SK-N-DZ (cell line): ENCODE data around the gene ANKRD12.
"Not testable (repeated sequence)": the region's sequence is repeated elsewhere in the genome, so short reads cannot be mapped to it uniquely, and the experiment has no call there.

ENCODE experiments used
- DNase-seq: peaks from one replicate; pipeline ENCODE4 v3.0.0-alpha.2; 2015; ENCODE audit warnings: low spot score

ANKRD12 gene

DNA sequence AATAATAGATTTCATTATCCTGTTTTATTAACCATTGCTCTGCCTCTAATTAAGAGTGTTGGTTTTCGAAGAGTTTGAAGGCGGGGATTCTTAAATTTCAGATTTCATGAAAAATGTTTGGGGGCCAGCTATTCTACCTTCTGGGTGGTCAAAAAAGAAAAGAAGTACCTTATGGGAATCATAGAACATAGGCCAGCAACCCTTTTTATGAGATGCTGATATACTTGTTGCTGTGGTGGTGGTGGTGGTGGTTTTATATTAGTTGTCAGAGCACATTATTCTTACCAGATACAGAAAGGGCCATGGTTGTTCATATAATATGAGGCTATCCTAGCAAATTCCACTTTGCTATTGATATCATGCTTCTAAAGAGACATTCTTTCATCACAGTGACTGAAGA, 4.4 kb downstream of the ANKRD12 start:
- DNase-seq = no peak

DNA sequence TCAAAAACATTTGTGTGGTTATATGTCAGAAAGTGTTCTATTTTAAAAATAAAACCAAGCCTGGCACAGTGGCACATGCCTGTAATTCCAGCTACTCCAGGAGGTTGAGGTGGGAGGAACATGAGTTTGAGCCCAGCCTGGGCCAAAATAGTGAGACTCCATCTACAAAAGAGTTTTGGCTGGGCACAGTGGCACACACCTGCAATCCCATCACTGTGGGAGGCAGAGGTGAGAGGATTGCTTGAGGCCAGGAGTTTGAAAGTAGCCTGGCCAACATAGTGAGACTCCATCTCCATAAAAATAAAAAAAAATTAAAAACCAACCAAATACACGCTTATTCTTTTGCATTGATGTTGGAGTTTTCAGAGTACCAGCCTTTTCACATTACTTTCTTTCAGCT, 9.6 kb downstream of the ANKRD12 start:
- DNase-seq = no peak

DNA sequence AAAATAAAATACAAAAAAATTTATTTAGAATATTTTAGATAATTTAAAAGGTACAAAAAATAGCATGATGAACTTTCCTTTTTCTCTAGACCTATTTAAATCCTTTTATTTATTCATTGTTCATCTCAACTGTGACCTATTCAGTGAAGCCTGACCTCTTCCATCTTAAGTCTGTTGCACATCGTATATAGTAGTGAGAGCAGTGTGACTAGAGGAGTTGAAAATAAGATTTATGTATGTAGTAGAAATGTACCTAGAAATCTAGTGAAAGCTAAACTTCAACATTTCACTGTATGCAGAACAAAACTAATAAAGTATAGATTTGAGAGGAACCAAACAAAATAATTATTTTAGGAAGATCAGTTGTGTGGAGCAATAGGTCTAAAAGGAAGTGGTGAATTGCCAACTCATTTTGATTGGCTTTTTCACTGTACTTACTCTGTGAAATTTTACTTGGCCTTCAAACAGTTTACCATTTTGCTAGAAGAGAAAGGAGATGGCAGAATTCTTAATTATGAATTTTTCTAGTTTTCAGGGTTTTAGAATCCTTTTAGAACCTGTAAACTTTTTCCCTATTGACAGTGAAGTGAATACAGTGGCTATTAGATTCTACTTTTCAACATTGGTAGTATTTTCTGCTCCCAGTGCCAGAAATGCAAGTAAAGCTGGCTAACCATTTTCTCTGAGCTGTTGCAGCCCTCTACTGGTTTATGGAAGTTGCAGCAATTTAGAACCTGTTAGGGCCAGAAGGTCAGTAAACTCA, 11.0 kb downstream of the ANKRD12 start:
- peak; percentile 59 for DNase-seq

DNA sequence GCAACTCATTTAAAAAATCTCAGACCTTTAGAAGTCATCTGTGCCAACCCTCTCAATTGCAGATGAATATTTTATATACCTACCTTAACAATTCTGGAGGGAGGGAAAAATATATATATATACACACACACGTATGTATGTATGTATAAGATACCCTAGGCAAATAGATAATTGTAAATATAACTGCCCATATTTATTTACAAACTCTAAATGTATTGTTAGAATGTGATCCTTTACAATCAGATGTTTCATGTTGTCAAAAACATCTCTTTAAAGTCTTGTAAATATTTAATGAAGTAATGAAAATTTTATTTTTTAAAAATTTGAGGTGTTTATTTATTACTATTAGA, 11.6 kb downstream of the ANKRD12 start:
- no peak for DNase-seq

DNA sequence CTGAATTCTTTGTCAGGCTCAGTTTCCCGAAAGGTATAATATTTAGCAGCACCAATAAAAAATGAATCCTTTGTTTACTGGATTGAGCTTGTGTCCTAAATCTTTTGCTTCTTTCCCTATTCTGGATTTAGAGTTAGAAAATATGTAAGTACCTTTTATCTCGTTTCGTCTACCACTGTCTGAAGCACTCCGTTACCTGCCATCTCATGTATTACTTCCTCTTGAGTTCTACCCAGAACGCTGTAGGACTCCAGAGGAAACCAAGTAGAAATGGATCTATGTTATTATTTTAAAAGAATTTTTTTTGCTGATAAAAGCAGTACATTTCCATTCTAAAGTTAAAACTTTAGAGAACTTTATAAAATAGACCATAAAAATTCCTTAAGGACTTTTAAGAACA, 13.5 kb downstream of the ANKRD12 start:
- no peak for DNase-seq

DNA sequence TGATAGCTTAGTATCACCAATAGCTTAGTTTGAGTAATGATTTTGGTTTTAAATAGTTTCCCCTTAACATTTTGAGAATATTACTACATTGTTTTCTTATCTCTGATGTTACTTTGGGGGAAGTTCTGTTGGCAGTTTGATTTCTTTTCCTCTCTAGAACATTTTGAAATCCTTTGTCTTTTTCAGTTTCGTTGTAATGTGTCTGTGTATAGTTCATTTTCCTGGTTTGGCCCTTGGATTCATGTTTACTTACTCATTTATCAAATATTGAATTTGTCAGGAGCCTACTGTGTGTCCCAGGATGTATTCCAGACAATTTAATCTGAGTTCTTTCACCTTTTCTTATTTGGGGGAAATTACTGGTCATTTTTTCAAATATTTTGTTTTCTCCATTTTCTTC, 16.7 kb downstream of the ANKRD12 start:
- DNase-seq = no peak

DNA sequence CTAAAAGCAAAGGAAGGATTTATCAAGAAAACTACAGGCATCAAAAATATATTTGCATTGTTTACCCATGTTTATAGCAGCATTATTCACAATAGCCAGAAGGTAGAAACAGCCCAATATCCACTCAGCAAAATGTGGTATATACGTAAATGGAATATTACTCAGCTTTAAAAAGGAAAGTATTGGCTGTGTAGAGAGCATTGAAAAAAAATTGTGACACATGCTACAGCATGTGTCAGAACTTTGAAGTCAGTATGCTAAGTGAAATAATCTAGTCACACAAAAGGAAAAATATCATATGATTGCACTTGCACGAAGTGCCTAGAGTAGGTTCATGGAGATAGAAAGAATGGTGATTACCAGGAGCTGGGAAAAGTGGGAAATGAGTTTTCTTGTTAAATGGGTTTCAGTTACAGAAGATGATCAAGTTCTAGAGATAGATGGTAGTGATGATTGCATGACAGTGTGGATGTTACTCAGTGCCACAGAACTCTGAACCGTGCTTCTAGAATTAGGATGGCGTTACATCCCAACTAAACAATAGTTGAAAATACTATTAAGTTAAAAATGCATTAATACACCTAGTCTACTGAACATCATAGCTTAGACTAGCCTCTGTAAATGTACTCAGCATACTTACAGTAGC, 20.1 kb downstream of the ANKRD12 start:
- no peak for DNase-seq

DNA sequence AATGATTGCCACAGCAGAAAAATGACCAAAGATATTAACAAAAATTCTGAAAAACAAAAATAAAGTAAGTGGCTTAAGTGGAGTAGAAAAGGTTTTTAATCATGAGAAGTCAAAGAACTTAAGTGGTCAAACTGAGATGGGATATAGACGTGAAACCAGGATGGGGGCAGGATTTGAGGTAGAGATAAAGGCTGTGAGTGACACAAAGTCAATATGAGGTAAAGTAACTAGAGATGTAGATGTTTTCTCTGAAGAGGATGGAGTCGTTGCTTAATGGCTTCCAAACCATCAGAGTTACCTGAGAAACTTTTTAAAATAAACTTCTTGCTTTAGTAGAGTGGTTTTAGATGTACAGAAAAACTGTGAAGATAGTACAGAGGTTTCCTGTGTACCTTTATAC, 21.2 kb downstream of the ANKRD12 start:
- DNase-seq = no peak

DNA sequence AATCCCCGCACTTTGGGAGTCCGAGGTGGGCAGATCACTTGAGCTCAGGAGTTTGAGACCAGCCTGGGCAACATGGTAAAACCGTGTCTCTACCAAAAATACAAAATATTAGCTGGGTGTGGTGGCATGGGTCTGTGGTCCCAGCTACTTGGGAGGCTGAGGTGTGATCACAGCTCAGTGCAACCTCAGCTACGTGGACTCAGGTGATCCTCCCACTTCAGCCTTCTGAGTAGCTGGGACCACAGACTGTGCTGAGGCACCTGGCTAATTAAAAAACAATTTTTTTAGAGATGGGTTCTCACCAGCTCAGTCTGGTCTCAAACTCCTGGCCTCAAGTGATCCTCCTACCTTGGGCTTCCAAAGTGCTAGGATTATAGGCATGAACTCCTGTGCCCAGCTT, 23.4 kb downstream of the ANKRD12 start:
- no peak for DNase-seq

DNA sequence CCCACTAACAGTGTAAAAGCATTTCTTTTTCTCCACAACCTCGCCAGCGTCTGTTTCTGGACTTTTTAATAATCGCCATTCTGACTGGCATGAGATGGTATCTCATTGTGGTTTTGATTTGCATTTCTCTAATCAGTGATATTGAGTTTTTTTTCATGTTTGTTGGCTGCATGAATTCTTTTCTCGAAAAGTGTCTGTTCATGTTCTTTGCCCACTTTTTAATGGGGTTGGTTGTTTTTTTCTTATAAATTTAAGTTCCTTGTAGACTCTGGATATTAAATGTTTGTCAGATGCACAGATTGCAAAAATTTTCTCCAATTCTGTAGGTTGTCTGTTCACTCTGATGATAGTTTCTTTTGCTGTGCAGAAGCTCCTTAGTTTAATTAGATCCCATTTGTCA, 26.1 kb downstream of the ANKRD12 start:
- not testable (repeated sequence) for DNase-seq

DNA sequence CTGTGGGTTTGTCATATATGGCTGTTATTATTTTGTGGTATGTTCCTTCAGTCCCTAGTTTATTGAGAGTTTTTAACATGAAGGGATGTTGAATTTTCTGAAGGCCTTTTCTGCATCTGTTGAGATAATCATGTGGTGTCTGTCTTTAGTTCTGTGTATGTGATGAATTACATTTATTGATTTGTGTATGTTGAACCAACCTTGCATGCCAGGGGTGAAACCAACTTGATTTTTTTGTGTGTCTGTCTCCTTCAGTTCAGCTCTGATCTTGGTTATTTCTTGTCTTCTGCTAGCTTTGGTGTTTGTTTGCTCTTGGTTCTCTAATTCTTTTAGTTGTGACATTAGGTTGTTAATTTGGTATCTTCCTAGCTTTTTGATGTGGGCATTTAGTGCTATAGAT, 27.6 kb downstream of the ANKRD12 start:
- DNase-seq = not testable (repeated sequence)

DNA sequence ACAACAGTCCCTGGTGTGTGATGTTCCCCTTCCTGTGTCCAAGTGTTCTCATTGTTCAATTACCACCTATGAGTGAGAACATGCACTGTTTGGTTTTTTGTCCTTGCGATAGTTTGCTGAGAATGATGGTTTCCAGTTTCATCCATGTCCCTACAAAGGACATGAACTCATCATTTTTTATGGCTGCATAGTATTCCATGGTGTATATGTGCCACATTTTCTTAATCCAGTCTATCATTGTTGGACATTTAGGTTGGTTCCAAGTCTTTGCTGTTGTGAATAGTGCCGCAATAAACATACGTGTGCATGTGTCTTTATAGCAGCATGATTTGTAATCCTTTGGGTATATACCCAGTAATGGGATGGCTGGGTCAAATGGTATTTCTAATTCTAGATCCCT, 29.3 kb downstream of the ANKRD12 start:
- not testable (repeated sequence) for DNase-seq

DNA sequence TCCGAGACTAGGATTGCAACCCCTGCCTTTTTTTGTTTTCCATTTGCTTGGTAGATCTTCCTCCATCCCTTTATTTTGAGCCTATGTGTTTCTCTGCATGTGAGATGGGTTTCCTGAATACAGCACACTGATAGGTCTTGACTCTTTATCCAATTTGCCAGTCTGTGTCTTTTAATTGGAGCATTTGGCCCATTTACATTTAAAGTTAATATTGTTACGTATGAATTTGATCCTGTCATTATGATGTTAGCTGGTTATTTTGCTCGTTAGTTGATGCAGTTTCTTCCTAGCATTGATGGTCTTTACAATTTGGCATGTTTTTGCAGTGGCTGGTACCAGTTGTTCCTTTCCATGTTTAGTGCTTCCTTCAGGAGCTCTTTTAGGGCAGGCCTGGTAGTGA, 32.9 kb downstream of the ANKRD12 start:
- DNase-seq = not testable (repeated sequence)

DNA sequence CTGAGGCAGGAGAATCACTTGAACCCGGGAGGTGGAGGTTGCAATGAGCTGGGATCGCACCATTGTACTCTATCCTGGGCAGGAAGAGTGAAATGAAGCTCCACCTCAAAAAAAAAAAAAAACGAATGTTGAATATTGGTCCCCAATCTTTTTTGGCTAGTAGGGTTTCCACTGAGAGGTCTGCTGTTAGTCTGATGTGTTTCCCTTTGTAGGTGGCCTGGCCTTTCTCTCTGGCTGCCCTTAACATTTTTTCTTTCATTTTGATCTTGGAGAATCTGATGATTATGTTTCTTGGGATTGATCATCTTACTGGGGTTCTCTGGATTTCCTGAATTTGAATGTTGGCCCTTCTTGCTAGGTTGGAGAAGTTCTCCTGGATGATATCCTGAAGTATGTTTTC, 35.3 kb downstream of the ANKRD12 start:
- DNase-seq = not testable (repeated sequence)

DNA sequence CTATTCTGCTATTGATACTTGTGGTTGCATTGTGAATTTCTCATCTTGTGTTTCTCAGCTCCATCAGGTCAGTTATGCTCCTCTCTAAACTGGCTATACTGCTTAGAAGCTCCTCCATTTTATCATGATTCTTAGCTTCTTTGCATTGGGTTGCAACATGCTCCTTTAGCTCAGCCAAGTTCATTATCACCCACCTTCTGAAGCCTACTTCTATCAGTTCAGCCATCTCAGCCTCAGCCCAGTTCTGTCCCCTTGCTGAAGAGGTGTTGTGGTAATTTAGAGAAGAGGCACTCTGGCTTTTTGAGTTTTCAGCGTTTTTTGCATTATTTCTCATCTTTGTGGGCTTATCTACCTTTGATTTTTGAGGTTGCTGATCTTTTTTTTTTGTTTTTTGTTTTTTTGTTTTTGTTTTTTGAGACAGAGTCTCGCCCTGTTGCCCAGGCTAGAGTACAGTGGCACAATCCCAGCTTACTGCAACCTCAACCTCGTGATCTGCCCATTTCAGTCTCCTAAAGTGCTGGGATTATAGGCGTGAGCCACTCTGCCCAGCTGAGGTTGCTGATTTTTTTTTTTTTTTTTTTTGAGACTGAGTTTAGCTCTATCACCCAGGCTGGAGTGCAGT, 36.0 kb downstream of the ANKRD12 start:
- no peak for DNase-seq

DNA sequence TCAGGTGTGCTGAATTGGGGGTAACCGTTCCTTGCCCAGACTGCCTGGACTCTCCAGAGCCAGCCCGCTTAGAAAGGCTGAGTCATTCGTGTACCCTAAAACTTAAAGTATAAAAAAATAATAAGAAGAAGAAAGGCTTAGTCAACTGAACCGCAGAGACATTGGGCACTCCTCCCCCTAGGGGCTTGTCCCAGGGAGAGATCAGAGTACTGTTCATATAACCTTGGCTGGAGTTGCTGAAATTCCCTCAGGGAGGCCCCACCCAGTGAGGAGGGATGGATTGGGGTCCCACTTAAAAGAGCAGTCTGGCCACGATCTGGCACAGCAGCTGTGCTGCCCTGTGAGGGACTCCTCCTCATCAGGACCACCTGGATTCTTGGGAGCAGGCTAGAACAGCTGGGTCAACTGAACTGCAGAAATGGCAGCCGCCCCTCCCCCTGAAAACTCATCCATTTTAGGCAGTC, 37.2 kb downstream of the ANKRD12 start:
- no peak for DNase-seq

DNA sequence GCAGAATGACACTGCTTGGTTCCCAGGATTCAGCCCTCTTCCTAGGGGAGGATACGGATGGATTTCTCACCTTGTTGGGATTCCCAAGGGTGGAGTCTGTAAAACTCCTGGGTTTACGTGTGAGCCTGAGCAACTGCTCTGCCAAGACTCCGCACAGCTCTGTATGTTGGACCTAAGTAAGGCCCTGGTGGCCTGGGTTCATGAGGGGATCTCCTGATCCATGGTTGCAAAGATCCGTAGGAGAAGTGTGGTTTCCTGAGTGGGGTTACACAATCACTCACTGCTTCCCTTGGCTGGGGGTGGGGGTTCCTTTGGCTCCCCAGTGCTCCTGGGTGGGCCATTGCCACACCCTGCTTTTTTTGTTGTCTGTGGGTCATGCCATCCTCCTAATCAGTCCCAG, 37.7 kb downstream of the ANKRD12 start:
- DNase-seq = no peak

DNA sequence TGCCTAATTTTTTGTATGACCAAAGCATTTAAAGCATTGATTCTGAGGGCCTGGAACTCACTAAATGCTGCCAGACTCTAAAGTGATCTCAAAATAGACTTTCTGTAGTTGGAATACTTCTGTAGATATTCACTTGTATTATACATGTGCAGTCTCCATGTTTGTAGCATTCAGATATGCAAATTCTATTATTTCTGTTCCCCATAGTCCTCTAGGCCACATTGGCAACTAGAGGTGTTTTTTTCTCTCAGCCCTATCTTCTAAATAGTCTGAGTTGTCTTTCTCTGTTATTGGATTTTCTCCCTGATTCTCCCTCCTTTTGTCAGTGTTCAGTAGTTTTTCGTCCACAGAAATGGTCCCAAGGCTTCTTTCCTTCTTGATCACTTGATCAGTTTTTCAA, 38.5 kb downstream of the ANKRD12 start:
- DNase-seq = no peak

DNA sequence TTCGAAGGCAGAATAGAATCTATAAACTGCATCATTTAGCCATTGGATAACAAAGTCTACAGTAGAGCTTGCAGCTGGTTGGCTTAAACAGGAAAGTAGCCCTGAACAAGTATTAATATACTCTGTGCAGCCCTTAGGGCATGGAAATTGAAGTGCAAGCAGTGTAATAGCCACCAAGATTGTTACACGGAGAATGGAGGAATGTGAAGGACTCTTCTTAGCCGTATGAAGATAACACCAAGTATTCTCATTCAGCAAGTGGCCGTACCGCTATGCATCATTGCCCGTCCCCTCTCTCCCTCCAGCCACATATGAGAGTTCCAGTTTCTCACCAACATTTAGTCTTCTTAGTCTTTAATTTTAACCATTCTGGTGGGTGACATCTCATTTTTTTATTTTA, 40.5 kb downstream of the ANKRD12 start:
- DNase-seq = no peak

DNA sequence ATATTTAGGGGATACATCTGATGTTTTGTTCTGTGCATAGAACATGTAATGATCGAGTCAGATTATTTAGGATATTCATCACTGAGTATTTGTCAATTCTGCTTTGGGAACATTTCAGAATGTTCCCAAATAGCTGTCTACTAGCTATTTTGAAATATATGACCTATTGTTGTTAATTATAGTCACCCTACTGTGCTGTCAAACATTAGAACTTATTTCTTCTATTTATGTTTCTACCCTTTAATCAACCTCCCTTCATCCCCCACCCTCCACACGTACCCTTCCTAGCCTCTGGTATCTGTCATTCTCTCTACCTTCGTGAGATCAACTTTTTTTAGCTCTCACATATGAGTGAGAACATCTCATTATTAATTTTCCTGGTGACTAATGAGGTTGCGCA, 40.9 kb downstream of the ANKRD12 start:
- no peak for DNase-seq

DNA sequence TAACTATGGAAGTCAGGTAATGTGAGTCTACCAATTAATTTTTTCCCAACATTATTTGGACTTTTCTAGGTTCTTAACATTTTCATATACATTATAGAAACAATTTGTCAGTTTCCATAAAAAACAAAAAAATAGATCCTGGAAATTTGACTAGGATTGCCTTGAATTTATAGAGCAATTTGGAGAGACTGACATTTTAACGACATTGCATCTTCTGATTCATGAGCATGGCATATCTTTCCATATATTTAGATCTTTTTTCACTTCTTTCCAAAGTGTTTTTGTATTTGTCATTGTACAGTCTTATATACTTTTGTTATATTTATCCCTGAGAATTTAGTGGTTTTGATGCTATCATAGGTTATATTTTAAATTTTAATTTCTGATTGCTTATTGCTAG, 42.0 kb downstream of the ANKRD12 start:
- DNase-seq = no peak

DNA sequence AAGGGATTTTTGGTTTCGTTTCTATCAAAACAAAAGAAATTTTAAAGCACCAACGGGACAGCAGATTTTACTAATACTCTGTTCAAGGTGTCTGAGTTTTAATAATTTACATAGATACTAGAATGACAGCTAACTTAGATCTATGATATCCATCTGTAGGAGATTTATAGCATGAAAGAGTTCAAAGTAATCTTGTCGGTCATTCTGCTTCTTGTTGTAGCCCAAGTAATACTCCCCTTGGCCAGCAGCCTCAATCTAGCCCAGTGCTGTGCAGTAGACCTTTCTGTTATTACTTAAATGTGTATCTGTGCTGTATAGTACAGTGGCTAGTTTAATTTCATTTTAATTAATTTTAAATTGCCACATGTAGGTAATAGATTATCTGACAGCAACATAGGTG, 44.7 kb downstream of the ANKRD12 start:
- no peak for DNase-seq

DNA sequence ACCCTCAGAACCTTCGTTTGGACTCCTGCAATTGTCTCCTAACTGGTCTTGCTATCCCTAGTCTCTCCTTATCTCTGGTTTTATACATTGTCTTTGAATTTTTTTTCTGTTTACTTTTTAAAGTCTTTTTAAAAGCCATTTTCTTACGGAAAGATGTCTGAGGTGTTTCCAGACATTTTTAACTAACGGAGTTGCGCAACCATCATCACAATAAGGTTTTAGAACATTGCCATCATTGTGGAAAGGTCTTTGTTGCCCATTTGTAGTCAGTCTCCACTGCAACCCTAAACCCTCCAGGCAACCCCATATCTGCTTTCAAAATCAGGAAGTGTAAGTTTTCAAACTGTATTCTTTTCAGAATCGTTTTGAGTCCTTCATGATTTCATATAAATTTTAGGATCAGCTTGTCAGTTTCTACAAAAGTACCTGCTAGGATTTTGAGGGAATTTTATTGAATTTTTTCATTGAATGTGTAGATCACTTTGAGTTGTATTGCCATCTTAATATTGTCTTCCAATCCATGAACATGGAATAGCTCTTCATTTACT, 46.3 kb downstream of the ANKRD12 start:
- no peak for DNase-seq
